GM10266 (cell line): Measurements from ENCODE around the gene CREB5.

Experiments
- DNase-seq: peaks from one replicate; pipeline ENCODE4 v3.0.0; 2012; ENCODE audit errors: extremely low spot score
- CTCF ChIP-seq: IDR thresholded peaks from 2 replicates; pipeline ENCODE4 v1.5.1; 2012; ENCODE audit warnings: mild to moderate bottlenecking, low read depth; ENCODE audit not compliant: control insufficient read depth, insufficient read depth; ENCODE audit errors: missing control alignments

Gene CREB5

DNA sequence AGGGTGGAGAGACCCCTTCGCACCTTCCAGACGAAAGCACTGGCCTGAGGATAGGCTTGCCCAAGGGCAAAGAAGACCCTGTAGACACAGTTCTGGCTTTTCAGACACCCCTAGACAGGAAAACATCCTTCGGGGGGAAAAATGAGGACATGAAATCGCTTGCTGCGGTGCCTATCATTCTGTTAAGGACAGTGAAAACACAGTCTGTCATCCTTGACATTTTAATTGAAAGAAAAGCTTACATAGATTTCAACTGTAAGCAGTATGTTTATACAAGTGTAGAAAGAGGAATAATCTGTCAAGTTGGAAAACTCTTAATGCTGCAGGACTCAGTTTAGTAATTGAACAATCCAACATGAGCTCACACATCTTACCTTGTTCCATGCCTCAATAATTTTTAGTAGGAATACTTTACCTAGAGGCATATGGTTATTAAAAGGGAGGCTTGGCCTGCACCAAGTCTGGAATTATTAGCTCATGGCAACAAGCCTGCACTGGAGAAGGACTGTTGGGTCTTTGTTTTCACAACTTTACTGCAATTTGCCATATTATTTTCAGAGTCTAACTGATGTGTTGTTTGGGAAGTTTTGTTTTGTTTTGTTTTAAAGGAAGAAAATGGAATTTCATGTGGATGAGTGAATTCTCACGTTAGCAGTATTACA is 302.3 kb downstream of the CREB5 start:
- no peak for TF ChIP-seq CTCF
- no peak for DNase-seq

GRCh38 chr7:28717445-28718054 is 305.2 kb downstream of the CREB5 start:
- no peak for TF ChIP-seq CTCF
- no peak for DNase-seq

DNA sequence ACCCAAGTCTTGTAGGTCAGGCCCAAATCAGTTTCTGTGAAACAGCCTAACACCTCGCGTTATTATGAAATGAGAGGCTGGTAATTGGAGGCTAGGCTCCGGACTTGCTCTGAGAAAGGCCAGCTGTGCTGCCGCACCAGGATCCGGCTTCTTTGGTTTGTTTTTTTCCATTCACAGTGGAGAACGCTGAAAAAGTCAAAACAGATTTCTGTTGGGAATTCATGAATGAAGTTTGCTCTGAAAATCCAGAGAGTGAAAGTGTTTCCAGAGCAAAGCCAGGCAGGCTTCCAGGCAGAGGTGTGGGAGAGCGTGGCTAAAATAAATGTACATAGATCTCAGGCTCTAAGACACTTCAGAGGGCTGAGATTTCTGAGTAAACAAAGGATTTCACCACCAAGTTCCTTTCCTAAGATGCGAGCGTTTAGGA is 305.8 kb downstream of the CREB5 start:
- TF ChIP-seq CTCF: no peak
- no peak for DNase-seq

- no peak for TF ChIP-seq CTCF
- no peak for DNase-seq
Observed at GRCh38 chr7:28718545-28718944, 306.2 kb downstream of the CREB5 start.

GRCh38 chr7:28722684-28723083 is 310.4 kb downstream of the CREB5 start:
- TF ChIP-seq CTCF: no peak
- no peak for DNase-seq

GRCh38 chr7:28723336-28723735 is 311.0 kb downstream of the CREB5 start:
- TF ChIP-seq CTCF: no peak
- DNase-seq: no peak

- TF ChIP-seq CTCF: no peak
- no peak for DNase-seq
Observed at GRCh38 chr7:28724563-28724962, 312.2 kb downstream of the CREB5 start.
